ENCODE measurements around the gene DNMBP. TPM values are rescaled to one million over a fixed set of nuclear protein-coding genes. Genes with fewer than 3 reads are reported as not detected.

Gene DNMBP
- total RNA-seq, 1 experiment from 2014 or later: 60.3 TPM

GRCh38 chr10:100008708-100009282 lies 952 bp downstream of the DNMBP start (continued):
- TF ChIP-seq EZH2phosphoT487 (IDR thresholded peaks at IDR 0.05; ENCODE audit: borderline replicate concordance): no peak
- TF ChIP-seq SRF (IDR thresholded peaks at IDR 0.05; ENCODE audit: low read depth): no peak
- TF ChIP-seq SP1 (IDR thresholded peaks at IDR 0.05; ENCODE audit: low read depth): no peak
- TF ChIP-seq CTCF (IDR thresholded peaks at IDR 0.05 in 2 of 3, conservative IDR thresholded peaks at IDR 0.05 in 1 of 3; ENCODE audit: borderline replicate concordance in 1 of 3, insufficient read depth in 1 of 3, low read depth in 2 of 3, low read length in 2 of 3): no peak
- TF ChIP-seq ATF3 (IDR thresholded peaks at IDR 0.05): no peak
- no peak for TF ChIP-seq ELF1 (IDR thresholded peaks at IDR 0.05; ENCODE audit: borderline replicate concordance, low read depth)
- TF ChIP-seq FOSL1 (IDR thresholded peaks at IDR 0.05; ENCODE audit: low read depth): no peak

- H4K20me1 ChIP-seq (ENCODE audit: insufficient read depth): no peaks in the 10 kb centered on the region
- intact Hi-C loops (cut with micrococcal nuclease): loop anchor here (2.0 to 5.0 kb wide), 2 partner anchors 101 to 151 kb away; no protein-coding TSS in a partner anchor
- DNase-seq (ENCODE audit: low read depth, low spot score) (no peak), ATAC-seq (no peak)
- H3K4me2 ChIP-seq (ENCODE audit: low read length): peak overlapping the region; percentile 95
- no peaks in the 10 kb centered on the region for H3K9me2 ChIP-seq (ENCODE audit: insufficient read depth)
- H3K4me3 ChIP-seq (replicated peaks in 1 of 2; ENCODE audit: low read depth in 1 of 2, low read length in 2 of 2): peak overlapping the region; percentile 78 to 93
- no peak overlapping the region for H2AFZ ChIP-seq (ENCODE audit: low read depth, low read length, poor library complexity, severe bottlenecking)
- H3K9ac ChIP-seq (ENCODE audit: low read length): peak overlapping the region; percentile 84
- no peak for TF ChIP-seq REST (IDR thresholded peaks at IDR 0.05; ENCODE audit: low read depth)
- no peak for TF ChIP-seq CEBPB (IDR thresholded peaks at IDR 0.05; ENCODE audit: low read depth)
- no peak for TF ChIP-seq YY1 (IDR thresholded peaks at IDR 0.05; ENCODE audit: extremely low read depth, insufficient replicate concordance, low read depth, low read length)
- no peak for TF ChIP-seq CBX3 (IDR thresholded peaks at IDR 0.05; ENCODE audit: low read depth)
- no peak for TF ChIP-seq ATF3 (IDR thresholded peaks at IDR 0.05)
- no peak for TF ChIP-seq CTCF (IDR thresholded peaks at IDR 0.05 in 2 of 3, conservative IDR thresholded peaks at IDR 0.05 in 1 of 3; ENCODE audit: borderline replicate concordance in 1 of 3, insufficient read depth in 1 of 3, low read depth in 2 of 3, low read length in 2 of 3)
- TF ChIP-seq ZNF274 (IDR thresholded peaks at IDR 0.05; ENCODE audit: low read depth, low read length): no peak
- no peak for TF ChIP-seq FOSL1 (IDR thresholded peaks at IDR 0.05; ENCODE audit: low read depth)
- TF ChIP-seq EZH2phosphoT487 (IDR thresholded peaks at IDR 0.05; ENCODE audit: borderline replicate concordance): no peak
- TF ChIP-seq TCF7L2 (IDR thresholded peaks at IDR 0.05; ENCODE audit: borderline replicate concordance, extremely low read depth, insufficient read depth, insufficient read length): no peak
- no peak for TF ChIP-seq POLR2AphosphoS5 (IDR thresholded peaks at IDR 0.05; ENCODE audit: low read depth, low read length)
- no peaks in the 10 kb centered on the region for H3K9me3 ChIP-seq (ENCODE audit: control insufficient read depth in 1 of 2, insufficient read depth in 1 of 2, low read depth in 1 of 2, low read length in 2 of 2)
- H3K27ac ChIP-seq (ENCODE audit: low read depth, low read length): peak overlapping the region; percentile 98
- RAD21 ChIA-PET (ENCODE audit: low non-redundant PET in 1 of 2, low total read pairs in 2 of 2, uncharacterized antibody in 2 of 2, unreplicated experiment in 2 of 2): interaction anchor here in 1 of 2 experiments (1.8 kb wide), 1 partner anchor 38 kb away, joined by 3 read pairs; no protein-coding TSS in a partner anchor
- H3K27me3 ChIP-seq (ENCODE audit: insufficient read depth, low read length): no peaks in the 10 kb centered on the region
- no peaks in the 10 kb centered on the region for H3K36me3 ChIP-seq (ENCODE audit: control insufficient read depth in 1 of 2, insufficient read depth in 2 of 2, low read length in 2 of 2)
- POLR2A ChIA-PET: interaction anchor here (1.4 to 1.6 kb wide), 2 partner anchors 9 to 42 kb away, joined by 3 to 4 read pairs; no protein-coding TSS in a partner anchor
- CTCF ChIA-PET: interaction anchor here (1.0 to 6.5 kb wide), 3 partner anchors 14 to 149 kb away, joined by 3 to 26 read pairs (median 4); no protein-coding TSS in a partner anchor
- H3K79me2 ChIP-seq (ENCODE audit: insufficient read depth, low read length): peaks cover 61% of the 10 kb centered on the region
- BruUV-seq (replicated peaks): TSS peak; percentile 34
- peaks cover 46 to 65% of the 10 kb centered on the region in 2 experiments for H3K4me1 ChIP-seq (ENCODE audit: control insufficient read depth in 1 of 2, insufficient read depth in 2 of 2, low read length in 2 of 2)
Observed at GRCh38 chr10:100008142-100008522, 1.6 kb downstream of the DNMBP start.
